Activated CD8-positive, alpha-beta T cell treated with anti-CD3 and anti-CD28 coated beads for 36 hours (primary cell): ENCODE data around the gene TP73. TPM values are rescaled to one million over a fixed set of nuclear protein-coding genes. Genes with fewer than 3 reads are reported as not detected.

Experiments used
- ATAC-seq: fragments of 200-7000 bp; cut with Tn5 transposase; one replicate; pipeline ENCODE4 v1.10.0; 2021; ENCODE audit warnings: mild to moderate bottlenecking, moderate library complexity
- CTCF ChIA-PET: fragments of 350-600 bp; sonication (Branson Sonifier 250); formaldehyde crosslinking; loops from one replicate; lab custom pipeline; 2021; ENCODE audit warnings: antibody characterized with exemption; lab: Charles Lee
- POLR2A ChIA-PET: fragments of 350-600 bp; sonication (Branson Sonifier 250); formaldehyde crosslinking; loops from one replicate; lab custom pipeline; 2021; ENCODE audit warnings: antibody characterized with exemption; lab: Charles Lee
- DNase-seq: peaks from one replicate; pipeline ENCODE4 v3.0.0-alpha.2; 2020
- H3K27ac Mint-ChIP-seq: one replicate; pipeline ENCODE4 v1.8.0; 2021; ENCODE audit warnings: mild to moderate bottlenecking, mixed read lengths
- H3K27me3 Mint-ChIP-seq: one replicate; pipeline ENCODE4 v1.8.0; 2021; ENCODE audit warnings: mixed read lengths
- H3K36me3 Mint-ChIP-seq: one replicate; pipeline ENCODE4 v1.8.0; 2021; ENCODE audit warnings: low read depth, mixed read lengths
- H3K4me1 Mint-ChIP-seq: one replicate; pipeline ENCODE4 v1.8.0; 2021; ENCODE audit warnings: low read depth, mixed read lengths
- H3K4me3 Mint-ChIP-seq: one replicate; pipeline ENCODE4 v1.8.0; 2021; ENCODE audit warnings: mild to moderate bottlenecking, moderate library complexity, mixed read lengths
- H3K9me3 Mint-ChIP-seq: one replicate; pipeline ENCODE4 v1.8.0; 2021; ENCODE audit warnings: mixed read lengths
- intact Hi-C: fragments of 100-400 bp; cut with micrococcal nuclease; formaldehyde crosslinking; loops from one replicate; pipeline ENCODE4 v1.10.0; 2022
- total RNA-seq, 2 experiments: library from RNA; stranded (reverse); gene quantifications; one replicate each; pipeline ENCODE4 v1.2.3, GENCODE V29; 2021
- TF ChIP-seq, protein P1 (sequence below): fragments of 200-600 bp; IDR thresholded peaks from one replicate; pipeline ENCODE4 v1.8.0; 2022; ENCODE audit warnings: antibody characterized with exemption, mild to moderate bottlenecking

TP73 gene
- total RNA-seq, 2 experiments from 2014 or later, result 0.60 to 0.68 TPM

DNA sequence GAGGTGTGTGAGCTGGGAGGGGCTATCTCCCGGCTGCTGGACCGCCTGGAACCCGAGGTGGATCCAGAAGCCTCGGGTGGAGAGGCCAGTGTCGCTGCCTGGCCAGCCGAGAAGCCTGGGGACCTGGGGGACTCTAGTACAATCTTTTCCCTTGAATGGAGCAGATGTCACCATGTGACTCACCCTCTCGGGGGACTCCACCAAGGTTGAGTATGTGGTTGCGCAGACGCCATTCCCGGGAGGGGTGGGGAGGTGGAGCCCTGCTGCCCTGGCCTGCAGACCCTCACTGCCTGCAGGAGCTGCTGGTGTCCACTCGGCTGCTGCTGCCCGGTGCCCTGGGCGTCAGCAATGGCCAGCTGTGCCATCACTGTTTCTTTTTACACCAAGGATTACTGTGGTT is 40.3 kb downstream of the TP73 start:
- ATAC-seq (no peak), DNase-seq (no peak)
- intact Hi-C loops, result no loop called here
- no peak overlapping the region for H3K4me3 Mint-ChIP-seq
- ChIA-PET POLR2A (no interaction called here), CTCF (no interaction called here)
- H3K27ac Mint-ChIP-seq, result no peak overlapping the region
- TF ChIP-seq, protein P1, sequence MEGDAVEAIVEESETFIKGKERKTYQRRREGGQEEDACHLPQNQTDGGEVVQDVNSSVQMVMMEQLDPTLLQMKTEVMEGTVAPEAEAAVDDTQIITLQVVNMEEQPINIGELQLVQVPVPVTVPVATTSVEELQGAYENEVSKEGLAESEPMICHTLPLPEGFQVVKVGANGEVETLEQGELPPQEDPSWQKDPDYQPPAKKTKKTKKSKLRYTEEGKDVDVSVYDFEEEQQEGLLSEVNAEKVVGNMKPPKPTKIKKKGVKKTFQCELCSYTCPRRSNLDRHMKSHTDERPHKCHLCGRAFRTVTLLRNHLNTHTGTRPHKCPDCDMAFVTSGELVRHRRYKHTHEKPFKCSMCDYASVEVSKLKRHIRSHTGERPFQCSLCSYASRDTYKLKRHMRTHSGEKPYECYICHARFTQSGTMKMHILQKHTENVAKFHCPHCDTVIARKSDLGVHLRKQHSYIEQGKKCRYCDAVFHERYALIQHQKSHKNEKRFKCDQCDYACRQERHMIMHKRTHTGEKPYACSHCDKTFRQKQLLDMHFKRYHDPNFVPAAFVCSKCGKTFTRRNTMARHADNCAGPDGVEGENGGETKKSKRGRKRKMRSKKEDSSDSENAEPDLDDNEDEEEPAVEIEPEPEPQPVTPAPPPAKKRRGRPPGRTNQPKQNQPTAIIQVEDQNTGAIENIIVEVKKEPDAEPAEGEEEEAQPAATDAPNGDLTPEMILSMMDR, result no peak
- no peaks in the 10 kb centered on the region for H3K4me1 Mint-ChIP-seq
- H3K9me3 Mint-ChIP-seq, result no peaks in the 10 kb centered on the region
- no peaks in the 10 kb centered on the region for H3K36me3 Mint-ChIP-seq
- H3K27me3 Mint-ChIP-seq, result peaks cover 10% of the 10 kb centered on the region

DNA sequence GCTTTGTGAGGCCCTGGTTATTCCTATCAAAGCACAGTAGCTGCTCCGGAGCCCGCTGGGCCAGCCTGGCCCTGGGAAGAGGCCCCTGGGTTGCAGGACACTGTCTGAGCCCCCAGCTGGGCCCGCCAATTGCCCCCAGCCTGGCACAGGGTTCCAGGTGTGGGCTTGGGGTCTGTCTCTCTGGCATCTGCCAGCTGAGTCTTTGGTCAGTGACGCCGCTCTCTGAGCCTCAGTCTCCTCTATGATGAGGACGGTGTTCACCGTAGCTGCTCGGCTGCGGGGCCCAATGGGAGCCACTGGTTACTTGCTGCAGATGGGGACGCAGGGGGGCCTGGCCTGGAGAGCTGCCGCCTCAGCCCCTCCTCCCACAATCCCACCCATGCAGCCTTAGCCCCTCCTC is 41.0 kb downstream of the TP73 start:
- Mint-ChIP-seq H3K9me3 (no peaks in the 10 kb centered on the region), H3K27ac (no peak overlapping the region), H3K36me3 (no peaks in the 10 kb centered on the region), H3K4me1 (no peaks in the 10 kb centered on the region), H3K4me3 (no peak overlapping the region), H3K27me3 (peaks cover 10% of the 10 kb centered on the region)
- intact Hi-C loops, result no loop called here
- CTCF ChIA-PET, result no interaction called here
- DNase-seq, result no peak
- POLR2A ChIA-PET, result no interaction called here
- ATAC-seq, result no peak
- TF ChIP-seq, protein P1, result no peak

DNA sequence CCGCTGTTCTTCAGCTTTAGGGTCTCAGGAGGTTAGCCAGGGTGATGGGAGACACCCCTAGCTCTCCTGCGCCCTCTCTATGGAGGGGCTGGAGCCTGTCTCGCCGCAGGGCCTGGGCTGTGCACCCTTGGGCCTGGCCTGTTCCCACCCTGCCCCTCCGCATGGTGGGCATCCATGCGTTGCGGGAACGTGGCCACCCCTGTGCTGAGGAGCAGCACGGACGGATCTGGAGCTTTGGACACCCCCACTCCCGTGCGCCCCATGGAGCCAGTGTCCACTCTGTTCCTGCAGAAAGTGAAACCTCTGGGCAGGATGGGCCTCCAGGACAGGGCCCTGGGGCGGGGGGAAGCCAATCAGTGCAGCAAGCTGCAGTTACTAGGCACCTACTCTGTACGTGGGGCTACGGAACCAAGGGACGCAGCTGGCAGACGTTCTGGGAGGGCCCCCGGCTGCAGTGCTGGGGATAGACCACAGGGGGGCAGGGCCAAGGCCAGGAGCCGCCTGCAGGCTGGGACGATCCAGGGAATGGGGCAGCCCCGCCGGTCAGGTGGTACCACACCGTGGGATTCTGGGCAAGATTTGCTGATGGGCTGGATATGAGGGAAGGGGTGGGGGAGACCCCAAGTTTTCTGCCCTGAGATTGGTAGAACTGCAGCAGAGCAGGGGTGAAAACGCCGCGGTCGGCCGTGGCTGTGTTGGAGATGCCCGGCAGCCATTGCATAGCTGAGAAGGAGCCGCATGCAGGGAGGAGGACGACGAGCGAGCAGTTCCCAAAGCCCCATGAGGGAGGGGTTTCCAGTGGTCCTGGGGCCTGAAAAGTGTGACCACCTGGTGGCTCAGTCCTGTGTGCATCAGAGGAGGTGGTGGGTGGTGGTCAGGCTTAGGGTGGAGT is 43.3 kb downstream of the TP73 start:
- intact Hi-C loops, result no loop called here
- peaks cover 15% of the 10 kb centered on the region for H3K27me3 Mint-ChIP-seq
- no peak overlapping the region for H3K4me3 Mint-ChIP-seq

DNA sequence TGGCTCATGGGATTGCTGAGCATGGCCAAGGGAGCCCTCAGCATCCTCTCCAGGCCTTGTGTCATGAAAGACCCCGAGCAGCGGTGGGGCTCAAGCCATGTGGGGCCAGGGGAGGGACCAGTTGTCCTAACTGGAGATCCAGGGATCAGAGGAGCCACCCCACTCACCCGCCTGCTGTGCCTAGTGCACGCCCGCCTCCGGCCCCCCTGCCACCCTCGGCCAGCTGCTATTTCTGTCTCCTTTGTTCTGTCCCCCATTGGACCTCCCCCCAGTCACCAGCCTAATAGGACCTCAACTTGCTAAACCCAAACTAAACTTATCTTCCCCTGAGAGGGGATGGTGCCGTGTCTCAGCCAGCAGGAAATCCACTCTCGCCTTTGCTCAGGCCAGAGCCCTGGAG is 44.4 kb downstream of the TP73 start:
- POLR2A ChIA-PET, result interaction anchor here (0.6 kb wide), 1 partner anchor 35 kb away, joined by 3 read pairs; no protein-coding TSS in a partner anchor
- Mint-ChIP-seq H3K4me1 (no peaks in the 10 kb centered on the region), H3K27ac (no peak overlapping the region)

More for the DNA sequence above, 43.3 kb downstream of the TP73 start:
- CTCF ChIA-PET, result interaction anchor here (0.8 to 1.8 kb wide), 5 partner anchors 9 to 31 kb away, joined by 3 to 8 read pairs (median 3); no protein-coding TSS in a partner anchor
- POLR2A ChIA-PET, result no interaction called here
- Mint-ChIP-seq H3K36me3 (no peaks in the 10 kb centered on the region), H3K27ac (no peak overlapping the region), H3K4me1 (no peaks in the 10 kb centered on the region), H3K9me3 (no peaks in the 10 kb centered on the region)
- TF ChIP-seq, protein P1, result peak; percentile 73
- DNase-seq, result peak; percentile 48
- ATAC-seq, result peak; percentile 86

More for the DNA sequence above, 44.4 kb downstream of the TP73 start:
- DNase-seq (no peak), ATAC-seq (no peak)
- Mint-ChIP-seq H3K36me3 (no peaks in the 10 kb centered on the region), H3K27me3 (peaks cover 15% of the 10 kb centered on the region), H3K9me3 (no peaks in the 10 kb centered on the region), H3K4me3 (no peak overlapping the region)
- intact Hi-C loops, result no loop called here
- CTCF ChIA-PET, result interaction anchor here (1.8 kb wide), 1 partner anchor 28 kb away, joined by 8 read pairs; no protein-coding TSS in a partner anchor
- TF ChIP-seq, protein P1, result no peak
